ENCODE measurements around the gene MAML2.

DNA sequence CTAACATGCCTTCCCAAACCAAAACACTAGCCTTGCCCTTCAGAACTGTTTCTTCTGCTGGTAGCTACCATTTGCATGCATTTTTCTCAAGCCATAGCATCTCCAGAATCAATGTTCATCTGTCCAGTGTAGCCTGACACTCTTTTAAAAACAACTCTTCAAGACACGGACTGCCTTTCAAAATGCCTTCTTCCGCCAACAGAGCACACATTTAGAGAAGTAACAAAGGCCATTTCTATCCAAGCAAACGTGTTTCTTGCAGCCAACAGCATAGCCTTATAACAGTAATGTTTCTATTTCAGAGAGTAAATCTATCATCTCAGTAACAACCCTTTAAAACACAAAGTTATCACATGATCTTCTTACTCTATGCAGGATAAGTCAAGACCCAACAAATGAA is 275.8 kb downstream of the MAML2 start:
- TF ChIP-seq POLR2A (IDR thresholded peaks at IDR 0.05) (no peak), POLR2AphosphoS5 (IDR thresholded peaks at IDR 0.05) (no peak), EP300 (IDR thresholded peaks at IDR 0.05; ENCODE audit: low read depth) (no peak)
- TF ChIP-seq, protein P1, sequence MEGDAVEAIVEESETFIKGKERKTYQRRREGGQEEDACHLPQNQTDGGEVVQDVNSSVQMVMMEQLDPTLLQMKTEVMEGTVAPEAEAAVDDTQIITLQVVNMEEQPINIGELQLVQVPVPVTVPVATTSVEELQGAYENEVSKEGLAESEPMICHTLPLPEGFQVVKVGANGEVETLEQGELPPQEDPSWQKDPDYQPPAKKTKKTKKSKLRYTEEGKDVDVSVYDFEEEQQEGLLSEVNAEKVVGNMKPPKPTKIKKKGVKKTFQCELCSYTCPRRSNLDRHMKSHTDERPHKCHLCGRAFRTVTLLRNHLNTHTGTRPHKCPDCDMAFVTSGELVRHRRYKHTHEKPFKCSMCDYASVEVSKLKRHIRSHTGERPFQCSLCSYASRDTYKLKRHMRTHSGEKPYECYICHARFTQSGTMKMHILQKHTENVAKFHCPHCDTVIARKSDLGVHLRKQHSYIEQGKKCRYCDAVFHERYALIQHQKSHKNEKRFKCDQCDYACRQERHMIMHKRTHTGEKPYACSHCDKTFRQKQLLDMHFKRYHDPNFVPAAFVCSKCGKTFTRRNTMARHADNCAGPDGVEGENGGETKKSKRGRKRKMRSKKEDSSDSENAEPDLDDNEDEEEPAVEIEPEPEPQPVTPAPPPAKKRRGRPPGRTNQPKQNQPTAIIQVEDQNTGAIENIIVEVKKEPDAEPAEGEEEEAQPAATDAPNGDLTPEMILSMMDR (IDR thresholded peaks at IDR 0.05): no peak
